GM13976 (cell line): ENCODE data around the gene RAB11FIP4.

ENCODE experiments used
- DNase-seq: peaks from one replicate; pipeline ENCODE4 v3.0.0; 2012; ENCODE audit warnings: low spot score
- CTCF ChIP-seq: IDR thresholded peaks from 2 replicates; pipeline ENCODE4 v1.5.1; 2012; ENCODE audit warnings: borderline replicate concordance, mild to moderate bottlenecking; ENCODE audit not compliant: insufficient read depth; ENCODE audit errors: extremely low read depth, missing control alignments, control extremely low read depth
- in situ Hi-C: fragments of 300-500 bp; cut with MboI; formaldehyde crosslinking; loops from one replicate; pipeline ENCODE4 v1.12.0; 2022; ENCODE audit warnings: low sequenced_read_pairs, mixed read lengths, inconsistent platforms; ENCODE audit not compliant: unreplicated experiment

Gene RAB11FIP4

GRCh38 chr17:31496601-31497000 is 105.1 kb downstream of the RAB11FIP4 start:
- no peak for TF ChIP-seq CTCF
- in situ Hi-C loops, result no loop called here
- no peak for DNase-seq

- in situ Hi-C loops, result no loop called here
- no peak for TF ChIP-seq CTCF
- DNase-seq, result no peak
These were observed 106.0 kb downstream of the RAB11FIP4 start for GRCh38 chr17:31497431-31497830.

GRCh38 chr17:31497994-31498826 is 106.7 kb downstream of the RAB11FIP4 start:
- in situ Hi-C loops, result no loop called here
- no peak for DNase-seq

DNA sequence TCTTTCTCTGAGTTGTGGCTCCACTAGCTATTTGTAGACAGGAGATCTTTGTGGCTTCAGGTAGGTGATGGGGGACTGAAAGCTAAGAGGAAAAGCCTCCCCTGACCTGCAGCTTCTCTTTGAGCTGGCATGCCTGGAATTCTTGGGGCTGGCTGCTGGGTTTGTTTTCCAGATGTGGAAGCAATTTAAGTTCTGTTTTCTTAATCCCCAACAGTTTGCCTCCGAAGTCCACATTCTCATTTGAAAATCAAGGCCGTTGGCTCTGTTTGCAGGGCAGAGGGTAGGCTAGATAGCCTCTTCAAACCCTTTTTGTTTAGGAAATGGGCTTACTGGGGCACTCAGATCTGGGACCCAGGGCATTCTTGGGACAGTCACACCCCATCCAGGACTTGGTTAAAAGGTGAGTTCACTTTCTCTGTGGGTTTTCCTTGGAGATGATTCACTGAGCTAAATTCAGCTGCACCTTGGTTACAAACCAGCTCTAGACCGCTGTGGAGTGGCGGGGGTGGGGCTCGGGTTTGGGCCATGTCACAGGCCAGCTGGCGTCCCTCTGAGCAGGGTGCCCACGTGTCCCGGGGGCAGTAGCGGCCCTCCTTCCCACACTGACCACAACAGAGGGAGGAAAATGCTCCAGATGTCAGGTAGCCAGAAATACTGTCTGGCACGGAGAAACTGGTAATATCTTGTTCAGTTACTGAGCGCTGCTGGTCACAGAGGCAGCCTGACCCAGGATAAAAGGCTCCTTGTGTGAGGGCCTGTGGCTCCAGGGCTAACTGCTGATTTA is 108.5 kb downstream of the RAB11FIP4 start:
- DNase-seq, result no peak
- in situ Hi-C loops, result no loop called here
- no peak for TF ChIP-seq CTCF

More at GRCh38 chr17:31497994-31498826, 106.7 kb downstream of the RAB11FIP4 start:
- TF ChIP-seq CTCF, result no peak

- no peak for TF ChIP-seq CTCF
- in situ Hi-C loops, result no loop called here
- no peak for DNase-seq
These were observed 115.0 kb downstream of the RAB11FIP4 start for GRCh38 chr17:31506517-31506916.

GRCh38 chr17:31508288-31509094 is 117.0 kb downstream of the RAB11FIP4 start:
- peak; percentile 53 for TF ChIP-seq CTCF
- in situ Hi-C loops, result no loop called here
- DNase-seq, result peak; percentile 78
